IMR-90 (cell line): ENCODE results near the gene NFIX. TPM values are rescaled to one million over a fixed set of nuclear protein-coding genes. Genes with fewer than 3 reads are reported as not detected.

ENCODE experiments used
- ATAC-seq: fragments of 200-7000 bp; cut with Tn5 transposase; 2 replicates; pipeline ENCODE4 v1.9.1; 2020; ENCODE audit warnings: low read depth, mild to moderate bottlenecking, moderate library complexity
- BruUV-seq: library from RNA; stranded (reverse); fragments of 400-500 nt; replicated peaks from 2 replicates; lab custom pipeline; 2021; lab: Mats Ljungman, UMichigan
- CTCF ChIA-PET: fragments of 300-600 bp; formaldehyde crosslinking; extraction: SDS; loops from one replicate; lab custom pipeline; 2021; ENCODE audit warnings: antibody characterized with exemption; lab: Yijun Ruan, JAX
- POLR2A ChIA-PET: fragments of 300-600 bp; sonication (Branson Sonifier 250); formaldehyde crosslinking; loops from one replicate; lab custom pipeline; 2022; ENCODE audit warnings: antibody characterized with exemption; ENCODE audit not compliant: unreplicated experiment; lab: Charles Lee
- DNase-seq: peaks from one replicate; pipeline ENCODE4 v3.0.0; 2013
- H2AFZ ChIP-seq: replicated peaks from 2 replicates; pipeline ENCODE3; 2013; ENCODE audit warnings: low read length, mild to moderate bottlenecking; ENCODE audit not compliant: poor library complexity
- H2AK5ac ChIP-seq: 2 replicates; pipeline ENCODE4 v1.6.1; 2013; ENCODE audit warnings: low read depth, low read length, inconsistent platforms
- H2AK9ac ChIP-seq: replicated peaks from 2 replicates; pipeline ENCODE3; 2013; ENCODE audit warnings: mild to moderate bottlenecking, low read depth, low read length, moderate library complexity; ENCODE audit not compliant: poor library complexity
- H2BK120ac ChIP-seq: 2 replicates; pipeline ENCODE4 v1.6.1; 2013; ENCODE audit warnings: low read depth, low read length, inconsistent platforms
- H2BK15ac ChIP-seq: 3 replicates; pipeline ENCODE4 v1.6.1; 2013; ENCODE audit warnings: low read depth, low read length, inconsistent platforms
- H2BK20ac ChIP-seq: 2 replicates; pipeline ENCODE4 v1.6.1; 2013; ENCODE audit warnings: low read depth, mild to moderate bottlenecking, inconsistent platforms, low read length, moderate library complexity
- H2BK5ac ChIP-seq: 2 replicates; pipeline ENCODE4 v1.6.1; 2013; ENCODE audit warnings: mild to moderate bottlenecking, low read depth, low read length, inconsistent platforms; ENCODE audit not compliant: poor library complexity, severe bottlenecking
- H3K14ac ChIP-seq: replicated peaks from 2 replicates; pipeline ENCODE4 v1.6.1; 2013; ENCODE audit warnings: low read depth, low read length, inconsistent platforms
- H3K18ac ChIP-seq: 2 replicates; pipeline ENCODE4 v1.6.1; 2013; ENCODE audit warnings: low read depth, low read length, control low read depth
- H3K23ac ChIP-seq: 2 replicates; pipeline ENCODE4 v1.6.1; 2013; ENCODE audit warnings: low read depth, low read length, inconsistent platforms
- H3K27ac ChIP-seq: 2 replicates; pipeline ENCODE4 v1.5.1; 2013; ENCODE audit warnings: mild to moderate bottlenecking, control low read depth, low read length; ENCODE audit not compliant: insufficient read depth
- H3K27me3 ChIP-seq: 2 replicates; pipeline ENCODE4 v1.6.1; 2013; ENCODE audit warnings: low read length; ENCODE audit not compliant: control insufficient read depth, insufficient read depth
- H3K36me3 ChIP-seq: 2 replicates; pipeline ENCODE4 v1.6.1; 2013; ENCODE audit warnings: low read length, mixed read lengths; ENCODE audit not compliant: control insufficient read depth, insufficient read depth
- H3K4ac ChIP-seq: 2 replicates; pipeline ENCODE4 v1.6.1; 2013; ENCODE audit warnings: low read depth, low read length, inconsistent platforms
- H3K4me1 ChIP-seq: 2 replicates; pipeline ENCODE4 v1.6.1; 2013; ENCODE audit warnings: low read length, mixed read lengths; ENCODE audit not compliant: control insufficient read depth, insufficient read depth
- H3K4me2 ChIP-seq: 2 replicates; pipeline ENCODE4 v1.6.1; 2013; ENCODE audit warnings: low read depth, mild to moderate bottlenecking, control low read depth, low read length, moderate library complexity
- H3K4me3 ChIP-seq: 2 replicates; pipeline ENCODE4 v1.5.1; 2013; ENCODE audit warnings: low read depth, mild to moderate bottlenecking, control low read depth, low read length, moderate library complexity; ENCODE audit not compliant: insufficient read depth
- H3K56ac ChIP-seq: 2 replicates; pipeline ENCODE4 v1.6.1; 2013; ENCODE audit warnings: low read length, inconsistent platforms; ENCODE audit not compliant: insufficient read depth; ENCODE audit errors: extremely low read depth
- H3K79me1 ChIP-seq, 2 experiments: 2 replicates each; pipeline ENCODE4 v1.6.1; 2013; ENCODE audit warnings: low read length in 2 of 2, inconsistent platforms in 1 of 2, low read depth in 1 of 2
- H3K9ac ChIP-seq: 2 replicates; pipeline ENCODE4 v1.6.1; 2013; ENCODE audit warnings: low read depth, low read length, control low read depth
- H3K9me1 ChIP-seq: 2 replicates; pipeline ENCODE4 v1.6.1; 2013; ENCODE audit warnings: low read length, inconsistent platforms; ENCODE audit not compliant: insufficient read depth
- H3K9me3 ChIP-seq: 2 replicates; pipeline ENCODE4 v1.6.1; 2013; ENCODE audit warnings: low read length; ENCODE audit not compliant: control insufficient read depth, insufficient read depth
- H4K20me1 ChIP-seq: 2 replicates; pipeline ENCODE4 v1.6.1; 2013; ENCODE audit warnings: low read length, inconsistent platforms; ENCODE audit not compliant: insufficient read depth
- H4K5ac ChIP-seq: 2 replicates; pipeline ENCODE4 v1.6.1; 2013; ENCODE audit warnings: mild to moderate bottlenecking, low read depth, low read length, control low read depth
- H4K8ac ChIP-seq, 2 experiments: 2 replicates each; pipeline ENCODE4 v1.6.1; 2013; ENCODE audit warnings: low read depth in 2 of 2, low read length in 2 of 2, control low read depth in 1 of 2, inconsistent platforms in 1 of 2
- H4K91ac ChIP-seq: 2 replicates; pipeline ENCODE4 v1.6.1; 2013; ENCODE audit warnings: low read depth, low read length, inconsistent platforms; ENCODE audit not compliant: insufficient read depth
- CHD1 ChIP-seq: IDR thresholded peaks from 2 replicates; pipeline ENCODE4 v1.6.1; 2012; ENCODE audit warnings: low read depth, low read length, improper control_type of control experiment
- FOS ChIP-seq: fragments of 150-350 bp; IDR thresholded peaks from 2 replicates; pipeline ENCODE4 v1.6.1; 2016; ENCODE audit warnings: low read depth, low read length
- MAFK ChIP-seq: IDR thresholded peaks from 2 replicates; pipeline ENCODE4 v1.6.1; 2012; ENCODE audit warnings: low read depth, low read length, improper control_type of control experiment
- MAZ ChIP-seq: IDR thresholded peaks from 2 replicates; pipeline ENCODE4 v1.6.1; 2012; ENCODE audit warnings: low read depth, mild to moderate bottlenecking, low read length, improper control_type of control experiment, moderate library complexity, borderline replicate concordance
- RAD21 ChIP-seq: IDR thresholded peaks from 2 replicates; pipeline ENCODE4 v1.6.1; 2012; ENCODE audit warnings: low read length, improper control_type of control experiment
- RFX5 ChIP-seq: IDR thresholded peaks from 2 replicates; pipeline ENCODE4 v1.8.0; 2012; ENCODE audit warnings: low read depth, mild to moderate bottlenecking, low read length, moderate library complexity
- WGBS, 2 experiments: methylation state at CpG; one replicate each; pipeline versions ENCODE4 v1.1.5 to v1.1.7; 2013; ENCODE audit warnings: missing lambda C conversion rate in 2 of 2; ENCODE audit not compliant: insufficient read length in 1 of 2; ENCODE audit errors: extremely low coverage in 2 of 2; 5-methylcytosine and 5-hydroxymethylcytosine counted together
- dilution Hi-C: fragments of 300-500 bp; cut with HindIII; formaldehyde crosslinking; loops from one replicate; pipeline ENCODE4 v1.14.3; 2018; ENCODE audit warnings: low sequenced_read_pairs; ENCODE audit not compliant: unreplicated experiment
- in situ Hi-C: fragments of 300-500 bp; cut with MboI; formaldehyde crosslinking; loops from 3 replicates; pipeline ENCODE4 v1.14.3; 2019; ENCODE audit warnings: low sequenced_read_pairs, inconsistent platforms, mixed read lengths
- intact Hi-C: fragments of 100-400 bp; cut with micrococcal nuclease; formaldehyde crosslinking; loops from 2 replicates; pipeline ENCODE4 v1.10.0; 2022
- polyA plus RNA-seq, 3 experiments: library from polyadenylated mRNA; depleted of rRNA; stranded (reverse); fragments of >200 nt; gene quantifications; 2 replicates each; pipeline ENCODE4 v1.2.3, GENCODE V29; 2012; ENCODE audit warnings: low replicate concordance in 1 of 3
- total RNA-seq: library from RNA; depleted of rRNA; stranded (reverse); fragments of >200 nt; gene quantifications from 2 replicates; pipeline ENCODE4 v1.2.3, GENCODE V29; 2012
- TF ChIP-seq, protein P1 (sequence below): fragments of 150-350 bp; IDR thresholded peaks from 2 replicates; pipeline ENCODE4 v1.6.1; 2016; ENCODE audit warnings: low read depth, mild to moderate bottlenecking, low read length, moderate library complexity, borderline replicate concordance

Gene NFIX
- total and polyA plus RNA-seq, 2 of the 4 experiments (the other 2 are of a cell fraction) = 10.2 to 47.7 TPM

DNA sequence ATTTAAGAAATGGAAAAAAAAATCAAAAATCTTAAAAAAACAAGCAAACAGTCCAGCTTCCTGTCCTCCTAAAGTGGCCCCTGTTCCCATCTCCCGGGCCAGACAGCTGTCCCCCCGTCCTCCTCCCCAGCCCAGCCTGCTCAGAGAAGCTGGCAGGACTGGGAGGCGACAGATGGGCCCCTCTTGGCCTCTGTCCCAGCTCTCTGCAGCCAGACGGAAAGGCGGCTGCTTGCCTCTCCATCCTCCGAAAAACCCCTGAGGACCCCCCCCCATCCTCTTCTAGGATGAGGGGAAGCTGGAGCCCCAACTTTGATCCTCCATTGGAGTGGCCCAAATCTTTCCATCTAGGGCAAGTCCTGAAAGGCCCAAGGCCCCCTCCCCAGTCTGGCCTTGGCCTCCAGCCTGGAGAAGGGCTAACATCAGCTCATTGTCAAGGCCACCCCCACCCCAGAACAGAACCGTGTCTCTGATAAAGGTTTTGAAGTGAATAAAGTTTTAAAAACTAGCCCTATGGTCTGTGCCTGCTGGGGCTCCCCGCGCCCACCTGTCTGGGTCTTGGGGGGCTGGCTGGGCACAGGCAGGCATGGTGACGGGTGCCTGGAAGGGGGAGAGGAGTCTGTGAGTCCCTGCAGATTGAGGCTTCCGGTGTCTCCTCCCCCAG is 42.0 kb upstream of the NFIX start:
- DNase-seq (no peak), ATAC-seq (peak; percentile 8)
- Histone ChIP-seq H2BK5ac (peak overlapping the region; percentile 85), H3K9ac (peak overlapping the region; percentile 39), H3K56ac (no peak overlapping the region; the same call in 1 of the 2 replicates), H2AK9ac (peak overlapping the region; percentile 91), H3K23ac (peak overlapping the region; percentile 71; the same call in 1 of the 2 replicates), H3K27me3 (no peaks in the 10 kb centered on the region), H3K9me3 (no peaks in the 10 kb centered on the region), H3K14ac (0 out of 2 replicates have a peak overlapping the region, but pooled peaks have one; percentile 37), H4K20me1 (peaks cover 25% of the 10 kb centered on the region; the same call in 1 of the 2 replicates), H3K36me3 (peaks cover 58% of the 10 kb centered on the region), H3K18ac (no peak overlapping the region), H3K79me1 (peaks cover 22 to 74% of the 10 kb centered on the region in 2 experiments), H3K4me3 (no peak overlapping the region), H2AFZ (peak overlapping the region; percentile 27), H4K91ac (peak overlapping the region; percentile 24), H2BK15ac (no peak overlapping the region), H3K4me2 (peak overlapping the region; percentile 38), H2BK120ac (peak overlapping the region; percentile 26), H2AK5ac (peak overlapping the region; percentile 21; the same call in 1 of the 2 replicates), H3K4ac (peak overlapping the region; percentile 66), H4K8ac (peak overlapping the region; percentile 54 to 62; a peak in 2 of 4 replicates), H3K4me1 (peaks cover 25% of the 10 kb centered on the region), H4K5ac (peak overlapping the region; percentile 9), H2BK20ac (no peak overlapping the region; the same call in 1 of the 2 replicates), H3K27ac (peak overlapping the region; percentile 87), H3K9me1 (peaks cover 5% of the 10 kb centered on the region; the same call in 1 of the 2 replicates)
- in situ Hi-C loops (no loop called here), dilution Hi-C loops (no loop called here), intact Hi-C loops (no loop called here)
- WGBS, 2 experiments = no CpG with 5 or more reads among the region's 11 CpGs
- no peak for TF ChIP-seq RFX5
- TF ChIP-seq, protein P1, sequence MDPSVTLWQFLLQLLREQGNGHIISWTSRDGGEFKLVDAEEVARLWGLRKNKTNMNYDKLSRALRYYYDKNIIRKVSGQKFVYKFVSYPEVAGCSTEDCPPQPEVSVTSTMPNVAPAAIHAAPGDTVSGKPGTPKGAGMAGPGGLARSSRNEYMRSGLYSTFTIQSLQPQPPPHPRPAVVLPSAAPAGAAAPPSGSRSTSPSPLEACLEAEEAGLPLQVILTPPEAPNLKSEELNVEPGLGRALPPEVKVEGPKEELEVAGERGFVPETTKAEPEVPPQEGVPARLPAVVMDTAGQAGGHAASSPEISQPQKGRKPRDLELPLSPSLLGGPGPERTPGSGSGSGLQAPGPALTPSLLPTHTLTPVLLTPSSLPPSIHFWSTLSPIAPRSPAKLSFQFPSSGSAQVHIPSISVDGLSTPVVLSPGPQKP = no peak
- TF ChIP-seq FOS = no peak
- TF ChIP-seq MAFK = no peak
- TF ChIP-seq MAZ = no peak
- no peak for TF ChIP-seq RAD21
- TF ChIP-seq CHD1 = no peak
- CTCF ChIA-PET = interaction anchor here (1.0 kb wide), 1 partner anchor 12 kb away, joined by 3 read pairs; no protein-coding TSS in a partner anchor
- BruUV-seq = no TSS peak
- POLR2A ChIA-PET = no interaction called here
